PC-9 (cell line): ENCODE measurements around the gene ERRFI1. TPM values are rescaled to one million over a fixed set of nuclear protein-coding genes. Genes with fewer than 3 reads are reported as not detected.

ENCODE experiments used
- BruUV-seq: library from RNA; stranded (reverse); fragments of 400-500 nt; replicated peaks from 2 replicates; lab custom pipeline; 2021; lab: Mats Ljungman, UMichigan
- CTCF ChIA-PET: fragments of 300-600 bp; sonication (Branson Sonifier 250); formaldehyde crosslinking; loops from one replicate; lab custom pipeline; 2022; ENCODE audit warnings: antibody characterized with exemption; lab: Charles Lee
- POLR2A ChIA-PET: fragments of 300-600 bp; sonication (Branson Sonifier 250); formaldehyde crosslinking; loops from one replicate; lab custom pipeline; 2022; ENCODE audit warnings: antibody characterized with exemption; ENCODE audit not compliant: unreplicated experiment; lab: Charles Lee
- DNase-seq, 2 experiments: peaks; one replicate each; pipeline versions ENCODE4 v3.0.0 to v3.0.0-alpha.2; 2015 to 2022; ENCODE audit warnings: mixed read lengths in 1 of 2
- H2AFZ ChIP-seq: fragments of 200-600 bp; sonication (generic); 2 replicates; pipeline ENCODE4 v1.8.1; 2017; ENCODE audit warnings: antibody characterized with exemption
- H3F3A ChIP-seq: fragments of 200-600 bp; sonication (generic); 2 replicates; pipeline ENCODE4 v1.8.1; 2017; ENCODE audit warnings: antibody characterized with exemption, mild to moderate bottlenecking, low read depth; ENCODE audit not compliant: insufficient read depth
- H3K27ac ChIP-seq: fragments of 200-600 bp; sonication (generic); 2 replicates; pipeline ENCODE4 v1.6.1; 2016; ENCODE audit warnings: mixed run types
- H3K27me3 ChIP-seq: fragments of 200-600 bp; sonication (generic); 2 replicates; pipeline ENCODE4 v1.6.1; 2016; ENCODE audit warnings: low read depth, mixed run types; ENCODE audit not compliant: insufficient read depth
- H3K36me3 ChIP-seq: fragments of 200-600 bp; sonication (generic); 2 replicates; pipeline ENCODE4 v1.6.1; 2016; ENCODE audit warnings: low read depth, mixed run types
- H3K4me1 ChIP-seq: fragments of 200-600 bp; sonication (generic); replicated peaks from 2 replicates; pipeline ENCODE4 v1.6.1; 2016; ENCODE audit warnings: mixed run types; ENCODE audit not compliant: insufficient read depth
- H3K4me2 ChIP-seq: fragments of 200-600 bp; sonication (generic); 2 replicates; pipeline ENCODE4 v1.6.1; 2017; ENCODE audit warnings: mixed run types
- H3K4me3 ChIP-seq: fragments of 200-600 bp; sonication (generic); 2 replicates; pipeline ENCODE4 v1.6.1; 2016; ENCODE audit warnings: mixed run types
- H3K79me2 ChIP-seq: fragments of 200-600 bp; sonication (generic); 2 replicates; pipeline ENCODE4 v1.6.1; 2017; ENCODE audit warnings: low read depth, mixed run types
- H3K9me2 ChIP-seq: fragments of 200-600 bp; sonication (generic); 2 replicates; pipeline ENCODE4 v1.8.1; 2017; ENCODE audit warnings: mild to moderate bottlenecking; ENCODE audit not compliant: insufficient read depth
- H3K9me3 ChIP-seq: fragments of 200-600 bp; sonication (generic); 2 replicates; pipeline ENCODE4 v1.8.1; 2016; ENCODE audit warnings: low read depth; ENCODE audit not compliant: insufficient read depth
- H4K20me1 ChIP-seq: fragments of 200-600 bp; sonication (generic); 2 replicates; pipeline ENCODE4 v1.8.1; 2017; ENCODE audit not compliant: insufficient read depth
- CTCF ChIP-seq: fragments of 200-600 bp; sonication (generic); conservative IDR thresholded peaks from 2 replicates; pipeline ENCODE4 v1.6.1; 2017; ENCODE audit warnings: mixed run types, antibody characterized with exemption, mild to moderate bottlenecking, moderate library complexity
- EZH2 ChIP-seq: fragments of 200-600 bp; sonication (generic); IDR thresholded peaks from 2 replicates; pipeline ENCODE4 v1.8.0; 2017; ENCODE audit warnings: antibody characterized with exemption, low read depth
- intact Hi-C: fragments of 100-400 bp; cut with micrococcal nuclease; formaldehyde crosslinking; loops from one replicate; pipeline ENCODE4 v1.10.0; 2022; ENCODE audit not compliant: unreplicated experiment
- total RNA-seq: library from RNA; stranded (reverse); gene quantifications from 2 replicates; pipeline ENCODE4 v1.2.3, GENCODE V29; 2021

The ERRFI1 gene
- total RNA-seq, 1 experiment from 2014 or later = 44.9 TPM

- no peak for DNase-seq
- Histone ChIP-seq H3K9me3 (no peaks in the 10 kb centered on the region), H3K36me3 (no peaks in the 10 kb centered on the region), H3K27me3 (no peaks in the 10 kb centered on the region), H3K4me3 (no peak overlapping the region), H3K4me2 (no peak overlapping the region), H3K9me2 (no peaks in the 10 kb centered on the region), H3K4me1 (peaks cover 31% of the 10 kb centered on the region), H3K79me2 (no peaks in the 10 kb centered on the region), H4K20me1 (no peaks in the 10 kb centered on the region), H2AFZ (no peak overlapping the region), H3F3A (peaks cover 36% of the 10 kb centered on the region), H3K27ac (no peak overlapping the region)
- POLR2A ChIA-PET = no interaction called here
- BruUV-seq = no TSS peak
- CTCF ChIA-PET = no interaction called here
- TF ChIP-seq EZH2 (no peak), CTCF (no peak)
- intact Hi-C loops = no loop called here
These were observed 23.2 kb downstream of the ERRFI1 start for GRCh38 chr1:8002921-8003320.

DNA sequence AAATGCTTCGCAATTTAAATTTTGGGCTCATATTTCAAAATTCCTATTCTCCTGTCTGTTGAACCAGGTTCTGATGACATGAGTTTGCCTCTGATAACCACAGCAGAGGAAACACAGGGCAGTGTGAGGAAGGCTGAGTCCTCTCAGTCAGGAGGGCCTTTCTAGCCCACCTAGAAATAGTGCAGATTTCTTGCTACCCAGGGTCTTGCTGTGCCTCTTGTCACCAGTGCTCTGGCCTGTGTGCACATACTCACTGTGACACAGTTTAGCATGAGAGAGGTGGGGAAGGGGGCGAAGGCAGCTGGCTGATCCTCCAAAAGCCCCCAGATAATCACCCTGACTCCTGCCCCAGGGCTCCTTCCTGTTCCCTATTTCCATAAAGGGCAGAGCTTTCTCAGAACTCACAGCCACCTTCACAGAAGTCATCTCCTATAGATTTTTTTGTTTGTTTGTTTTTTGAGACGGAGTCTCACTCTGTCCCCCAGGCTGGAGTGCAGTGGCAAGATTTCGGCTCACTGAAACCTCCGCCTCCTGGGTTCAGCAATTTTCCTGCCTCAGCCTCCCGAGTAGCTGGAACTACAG, 23.7 kb downstream of the ERRFI1 start:
- Histone ChIP-seq H3K27ac (no peak overlapping the region), H3K4me2 (no peak overlapping the region), H3K79me2 (no peaks in the 10 kb centered on the region), H3K9me3 (no peaks in the 10 kb centered on the region), H2AFZ (no peak overlapping the region), H3F3A (peaks cover 31% of the 10 kb centered on the region), H3K4me1 (peaks cover 31% of the 10 kb centered on the region), H3K9me2 (no peaks in the 10 kb centered on the region), H4K20me1 (no peaks in the 10 kb centered on the region), H3K27me3 (no peaks in the 10 kb centered on the region), H3K36me3 (no peaks in the 10 kb centered on the region), H3K4me3 (no peak overlapping the region)
- intact Hi-C loops = no loop called here
- TF ChIP-seq CTCF (no peak), EZH2 (no peak)
- CTCF ChIA-PET = no interaction called here
- no peak for DNase-seq
- BruUV-seq = no TSS peak
- POLR2A ChIA-PET = no interaction called here

GRCh38 chr1:7995437-7995836, 30.7 kb downstream of the ERRFI1 start:
- no peaks in the 10 kb centered on the region for H3K79me2 ChIP-seq
- no peak overlapping the region for H3K4me3 ChIP-seq
- no peak overlapping the region for H3K27ac ChIP-seq
- H3K36me3 ChIP-seq = no peaks in the 10 kb centered on the region
- POLR2A ChIA-PET = no interaction called here
- H3K9me2 ChIP-seq = no peaks in the 10 kb centered on the region
- H3F3A ChIP-seq = no peaks in the 10 kb centered on the region
- intact Hi-C loops = no loop called here
- no peak for DNase-seq
- H3K4me2 ChIP-seq = no peak overlapping the region
- TF ChIP-seq CTCF = no peak
- no peak for TF ChIP-seq EZH2
- no peaks in the 10 kb centered on the region for H4K20me1 ChIP-seq
- no peaks in the 10 kb centered on the region for H3K9me3 ChIP-seq
- H2AFZ ChIP-seq = no peak overlapping the region
- H3K27me3 ChIP-seq = no peaks in the 10 kb centered on the region
- BruUV-seq = no TSS peak
- no peaks in the 10 kb centered on the region for H3K4me1 ChIP-seq
- CTCF ChIA-PET = no interaction called here
